H1 (cell line): Measurements from ENCODE around the gene USP36. TPM values are rescaled to one million over a fixed set of nuclear protein-coding genes. Genes with fewer than 3 reads are reported as not detected.

Experiments used
- ASH2L ChIP-seq: fragments of 200-600, 300-600 bp; sonication (generic); IDR thresholded peaks from one replicate; pipeline ENCODE4 v1.7.1; 2017; ENCODE audit warnings: low read length
- E2F6 ChIP-seq: IDR thresholded peaks from 2 replicates; pipeline ENCODE4 v1.6.1; 2012; ENCODE audit warnings: inconsistent platforms
- EGR1 ChIP-seq: IDR thresholded peaks from 2 replicates; pipeline ENCODE4 v1.6.1; 2011; ENCODE audit warnings: low read depth, low read length, borderline replicate concordance
- KDM4A ChIP-seq: IDR thresholded peaks from one replicate; pipeline ENCODE4 v1.7.1; 2012; ENCODE audit warnings: low read depth, mild to moderate bottlenecking, moderate library complexity, low read length, inconsistent platforms; ENCODE audit not compliant: severe bottlenecking
- MAFK ChIP-seq: IDR thresholded peaks from 2 replicates; pipeline ENCODE4 v1.6.1; 2012; ENCODE audit warnings: low read depth, mild to moderate bottlenecking, improper control_type of control experiment, low read length
- POLR2AphosphoS5 ChIP-seq: IDR thresholded peaks from 2 replicates; pipeline ENCODE4 v1.6.1; 2011; ENCODE audit warnings: low read depth, low read length
- RNF2 ChIP-seq: fragments of 200-900, 300-1000 bp; sonication (generic); IDR thresholded peaks from 2 replicates; pipeline ENCODE4 v1.7.1; 2016; ENCODE audit warnings: borderline replicate concordance, low read depth, mild to moderate bottlenecking, antibody characterized with exemption, low read length; ENCODE audit not compliant: poor library complexity, severe bottlenecking; ENCODE audit errors: missing control alignments
- polyA plus RNA-seq, 7 experiments: library from polyadenylated mRNA; depleted of rRNA in 3 of 7; stranded (reverse) in 5 of 7; unstranded in 2 of 7; fragments of >200 nt in 5 of 7; fragments of 200-250 nt in 2 of 7; gene quantifications; 1 replicate in 5 of 7; 2 replicates in 1 of 7; 4 replicates in 1 of 7; pipeline versions ENCODE4 v1.2.1 to v1.2.3, GENCODE V29; 2011 to 2013; ENCODE audit warnings: missing spikeins in 2 of 7, mixed read lengths in 2 of 7
- total RNA-seq: library from RNA; stranded (reverse); fragmentation: NEBNext Ultra II Directional; extraction: Animal tissue kit (Norgen Biotek cat#: 25700); gene quantifications from 2 replicates; pipeline ENCODE4 v1.2.1, GENCODE V29; 2021

The USP36 gene
- total and polyA plus RNA-seq, 2 of the 8 experiments (the other 6 are each of a cell fraction or from before 2014, with no cell fraction given) = 40.7 to 67.7 TPM

- TF ChIP-seq E2F6 = no peak
- TF ChIP-seq KDM4A = no peak
- no peak for TF ChIP-seq POLR2AphosphoS5
- no peak for TF ChIP-seq ASH2L
- TF ChIP-seq MAFK = no peak
- no peak for TF ChIP-seq EGR1
- TF ChIP-seq RNF2 = no peak
These were observed 38.2 kb downstream of the USP36 start (continued) for GRCh38 chr17:78802459-78802858.
